Stimulated activated CD8-positive, alpha-beta memory T cell treated with anti-CD3 and anti-CD28 coated beads, Interleukin-2, amount 100 ng/mL, for 1 hour (primary cell): ENCODE measurements around the gene TNFRSF6B.
"Not testable (repeated sequence)": the region's sequence is repeated elsewhere in the genome, so short reads cannot be mapped to it uniquely, and the experiment has no call there.

Experiments
- DNase-seq, 2 donors: peaks; one replicate each; pipeline ENCODE4 v3.0.0-alpha.2; 2020; ENCODE audit warnings: low read depth in 2 of 2

Gene TNFRSF6B

DNA sequence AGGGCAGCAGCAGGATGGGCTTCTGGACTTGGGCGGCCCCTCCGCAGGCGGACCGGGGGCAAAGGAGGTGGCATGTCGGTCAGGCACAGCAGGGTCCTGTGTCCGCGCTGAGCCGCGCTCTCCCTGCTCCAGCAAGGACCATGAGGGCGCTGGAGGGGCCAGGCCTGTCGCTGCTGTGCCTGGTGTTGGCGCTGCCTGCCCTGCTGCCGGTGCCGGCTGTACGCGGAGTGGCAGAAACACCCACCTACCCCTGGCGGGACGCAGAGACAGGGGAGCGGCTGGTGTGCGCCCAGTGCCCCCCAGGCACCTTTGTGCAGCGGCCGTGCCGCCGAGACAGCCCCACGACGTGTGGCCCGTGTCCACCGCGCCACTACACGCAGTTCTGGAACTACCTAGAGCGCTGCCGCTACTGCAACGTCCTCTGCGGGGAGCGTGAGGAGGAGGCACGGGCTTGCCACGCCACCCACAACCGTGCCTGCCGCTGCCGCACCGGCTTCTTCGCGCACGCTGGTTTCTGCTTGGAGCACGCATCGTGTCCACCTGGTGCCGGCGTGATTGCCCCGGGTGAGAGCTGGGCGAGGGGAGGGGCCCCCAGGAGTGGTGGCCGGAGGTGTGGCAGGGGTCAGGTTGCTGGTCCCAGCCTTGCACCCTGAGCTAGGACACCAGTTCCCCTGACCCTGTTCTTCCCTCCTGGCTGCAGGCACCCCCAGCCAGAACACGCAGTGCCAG, at the start of gene TNFRSF6B:
TSS of gene TNFRSF6B (plus strand) at position 25 of the 729 bp plus-strand sequence. CDS start at position 141, 116 bp downstream.
- no peak for DNase-seq

DNA sequence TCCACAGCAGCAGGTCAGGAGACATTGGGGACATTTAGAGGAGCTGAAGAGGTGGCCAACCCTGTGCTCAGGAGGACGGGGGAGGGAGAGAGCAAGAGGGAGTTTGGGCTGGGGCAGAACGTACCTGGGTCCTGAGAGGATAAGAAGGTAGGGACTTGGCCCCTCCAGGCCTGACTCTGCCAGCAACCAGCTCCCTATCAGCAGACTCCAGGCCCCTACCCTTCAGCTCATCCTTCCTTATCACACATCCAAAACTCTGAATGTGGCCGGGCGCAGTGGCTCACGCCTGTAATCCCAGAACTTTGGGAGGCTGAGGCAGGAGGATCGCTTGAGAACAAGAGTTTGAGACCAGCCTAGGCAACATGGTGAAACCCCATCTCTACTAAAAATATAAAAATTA, 48.3 kb upstream of the TNFRSF6B start:
- no peak for DNase-seq

DNA sequence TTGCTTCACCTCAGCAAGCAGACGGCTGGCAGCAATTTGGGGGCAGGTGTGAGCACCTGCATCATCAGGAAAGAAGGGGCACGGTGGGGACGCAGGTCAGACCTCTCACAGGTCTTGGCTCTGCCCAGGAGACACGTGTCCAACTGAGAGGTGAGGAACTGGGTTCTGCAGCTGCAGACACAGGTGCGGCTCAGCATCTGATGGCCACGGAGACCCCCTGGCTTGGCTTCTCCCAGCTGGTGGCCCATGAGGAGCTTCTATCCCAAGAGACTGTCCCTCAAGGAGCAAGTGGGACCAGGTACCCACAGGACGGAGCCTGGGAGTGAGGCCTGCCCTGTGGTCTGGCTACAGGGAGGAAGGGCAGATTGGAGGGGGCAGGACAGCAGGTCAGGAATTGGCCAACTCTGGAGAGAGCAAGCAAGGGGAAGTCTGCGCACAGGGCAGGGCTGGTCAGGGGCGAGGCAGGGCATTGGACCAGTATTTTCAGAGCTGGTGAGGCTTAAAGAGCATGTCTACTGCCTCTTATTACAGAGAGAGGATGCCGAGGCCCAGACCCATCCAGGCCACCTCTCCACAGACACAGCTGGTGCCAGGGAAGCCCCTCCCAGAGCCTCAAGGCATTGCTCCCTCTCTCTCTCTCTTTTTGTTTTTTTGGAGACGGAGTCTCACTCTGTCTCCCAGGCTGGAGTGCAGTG, 47.4 kb upstream of the TNFRSF6B start:
- DNase-seq: no peak

- DNase-seq: not testable (repeated sequence)
Measured at GRCh38 chr20:63650486-63650885, 46.0 kb upstream of the TNFRSF6B start.

DNA sequence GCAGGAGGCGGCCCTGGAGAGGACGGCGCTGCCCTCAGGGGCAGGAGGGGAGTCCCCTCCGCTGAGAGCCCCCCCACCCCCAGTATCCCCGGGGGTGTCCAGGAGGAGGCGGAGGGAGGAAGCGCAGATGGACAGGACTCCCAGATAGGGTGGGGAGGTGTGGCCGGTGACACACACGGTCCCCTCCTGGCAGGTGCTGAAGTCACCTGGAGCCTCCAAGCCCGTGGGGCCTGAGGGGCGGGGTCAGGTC, 44.6 kb upstream of the TNFRSF6B start:
- DNase-seq: no peak

- no peak for DNase-seq
Measured at GRCh38 chr20:63652192-63652980, 44.1 kb upstream of the TNFRSF6B start.

GRCh38 chr20:63653041-63653973, 43.1 kb upstream of the TNFRSF6B start, which contains the start of gene STMN3:
Gene STMN3 (minus strand): TSS chr20:63653424. CDS start chr20:63653345, 79 bp downstream.
- DNase-seq: peak in 1 of 2 donors; percentile 41

DNA sequence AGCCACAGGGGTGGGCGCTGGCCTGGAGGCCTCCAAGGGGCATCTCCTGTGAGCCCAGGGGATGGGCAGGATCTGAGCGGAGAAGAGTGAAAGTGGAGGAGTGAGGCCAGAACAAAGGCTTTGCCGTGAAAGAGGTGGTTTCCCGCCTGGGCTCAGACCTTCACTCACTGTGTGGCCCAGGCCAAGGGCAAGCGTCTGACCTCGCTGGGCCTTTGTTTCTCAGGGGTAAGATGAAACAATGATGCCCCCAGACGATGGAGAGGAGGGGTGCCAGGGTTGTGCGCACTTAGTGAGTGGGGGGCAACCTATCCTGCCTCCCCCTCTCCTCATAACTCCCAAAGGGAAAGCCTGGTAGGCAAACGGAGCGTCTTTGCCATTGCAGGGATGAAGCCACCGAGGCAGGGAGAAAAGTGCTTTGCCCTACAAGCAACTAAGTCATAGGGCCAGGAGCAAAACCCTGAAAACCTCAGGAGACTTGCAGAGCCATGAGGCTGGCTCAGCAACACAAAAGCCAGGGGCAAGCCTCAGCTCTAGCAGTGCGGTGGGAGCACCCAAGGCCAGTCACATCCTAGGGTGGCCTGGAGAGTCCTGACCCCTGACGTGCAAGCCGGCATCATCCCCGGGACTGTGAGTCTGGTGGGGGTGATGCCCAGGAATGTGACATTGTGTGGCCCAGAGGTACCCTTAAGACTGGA, 42.3 kb upstream of the TNFRSF6B start:
- no peak for DNase-seq

GRCh38 chr20:63655249-63655648, 41.2 kb upstream of the TNFRSF6B start:
- DNase-seq: no peak

GRCh38 chr20:63656451-63656850, 40.0 kb upstream of the TNFRSF6B start:
- no peak for DNase-seq

GRCh38 chr20:63657260-63657936, 39.1 kb upstream of the TNFRSF6B start:
- no peak for DNase-seq

GRCh38 chr20:63657937-63658748, 38.3 kb upstream of the TNFRSF6B start, which contains the start of gene RTEL1:
Gene RTEL1 (plus strand): TSS chr20:63658312. CDS start chr20:63659403, 1,091 bp downstream.
- DNase-seq: peak; percentile 79 to 84

GRCh38 chr20:63658749-63659187, 37.7 kb upstream of the TNFRSF6B start:
- no peak for DNase-seq

GRCh38 chr20:63659370-63659769, 37.1 kb upstream of the TNFRSF6B start:
- no peak for DNase-seq

DNA sequence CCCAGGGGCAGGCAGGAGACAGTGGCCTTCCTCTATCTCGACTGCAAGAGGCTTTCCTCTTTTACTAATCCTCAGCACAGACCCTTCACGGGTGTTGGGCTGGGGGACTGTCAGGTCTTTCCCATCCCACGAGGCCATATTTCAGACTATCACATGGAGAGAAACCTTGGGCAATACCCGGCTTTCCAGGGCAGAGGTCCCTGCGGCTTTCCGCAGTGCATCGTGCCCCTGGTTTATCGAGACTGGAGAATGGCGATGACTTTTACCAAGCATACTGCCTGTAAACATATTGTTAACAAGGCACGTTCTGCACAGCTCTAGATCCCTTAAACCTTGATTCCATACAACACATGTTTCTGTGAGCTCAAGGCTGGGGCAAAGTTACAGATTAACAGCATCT, 36.3 kb upstream of the TNFRSF6B start:
- DNase-seq: not testable (repeated sequence)

GRCh38 chr20:63660622-63661021, 35.8 kb upstream of the TNFRSF6B start:
- no peak for DNase-seq

DNA sequence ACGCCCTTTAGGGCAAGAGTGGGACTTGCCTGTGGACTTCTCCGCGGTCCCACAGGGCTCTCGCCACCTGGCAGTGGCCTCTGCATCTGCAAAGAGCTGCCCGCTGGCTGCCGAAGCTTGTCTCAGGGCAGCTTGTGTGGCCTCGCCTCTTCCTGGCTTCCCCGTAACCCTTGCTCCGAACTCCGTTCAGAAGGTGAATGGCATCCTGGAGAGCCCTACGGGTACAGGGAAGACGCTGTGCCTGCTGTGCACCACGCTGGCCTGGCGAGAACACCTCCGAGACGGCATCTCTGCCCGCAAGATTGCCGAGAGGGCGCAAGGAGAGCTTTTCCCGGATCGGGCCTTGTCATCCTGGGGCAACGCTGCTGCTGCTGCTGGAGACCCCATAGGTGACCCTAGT, 35.3 kb upstream of the TNFRSF6B start:
- no peak for DNase-seq

- no peak for DNase-seq
Measured at GRCh38 chr20:63661959-63662812, 34.3 kb upstream of the TNFRSF6B start.
